Activated T-cell treated with anti-CD3 and anti-CD28 coated beads for 4 hours (primary cell): ENCODE measurements around the gene EXOC4.

ENCODE experiments used
- DNase-seq: peaks from one replicate; pipeline ENCODE4 v3.0.0-alpha.2; 2020

EXOC4 gene

GRCh38 chr7:133911724-133912123 is 658.8 kb downstream of the EXOC4 start:
- DNase-seq = no peak

DNA sequence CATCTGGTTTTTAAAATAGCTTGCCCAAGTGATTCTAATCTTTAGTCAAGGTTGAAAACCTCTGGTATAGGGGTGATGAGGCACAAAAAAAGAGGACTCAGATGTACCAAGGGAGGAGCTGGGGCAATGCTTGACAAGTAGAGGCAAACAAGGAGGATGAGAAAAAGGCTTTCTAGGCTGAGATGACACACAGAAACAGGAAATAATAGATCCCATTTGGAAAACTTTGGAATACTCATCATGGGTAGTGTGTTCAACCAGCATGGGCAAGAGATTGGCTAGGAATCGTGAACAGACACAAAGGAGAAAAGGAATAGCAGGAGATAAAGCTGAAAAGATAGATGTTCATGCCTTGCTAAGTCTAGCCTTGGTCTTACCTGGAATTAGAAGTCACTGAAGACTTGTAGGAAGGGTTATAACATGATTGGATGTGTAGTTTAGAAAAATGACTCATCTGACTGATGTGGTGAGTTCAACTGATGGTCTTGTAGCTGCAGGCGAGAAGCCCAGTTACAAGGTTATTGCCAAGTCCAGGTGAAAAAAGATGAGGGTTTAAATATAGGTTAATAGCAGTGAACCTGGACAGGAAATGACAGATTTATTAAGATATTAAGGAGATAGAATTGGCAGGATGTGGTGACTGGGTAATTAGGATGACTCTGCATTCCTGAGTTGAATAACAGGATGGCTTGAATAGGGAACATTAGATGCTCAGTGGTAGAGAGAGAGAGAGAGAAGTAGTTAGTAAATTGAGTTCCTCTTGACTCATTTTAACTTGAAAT is 660.2 kb downstream of the EXOC4 start:
- no peak for DNase-seq

- no peak for DNase-seq
Measured at GRCh38 chr7:133916621-133917020, 663.7 kb downstream of the EXOC4 start.

GRCh38 chr7:133919810-133920209 is 666.9 kb downstream of the EXOC4 start:
- DNase-seq = no peak

DNA sequence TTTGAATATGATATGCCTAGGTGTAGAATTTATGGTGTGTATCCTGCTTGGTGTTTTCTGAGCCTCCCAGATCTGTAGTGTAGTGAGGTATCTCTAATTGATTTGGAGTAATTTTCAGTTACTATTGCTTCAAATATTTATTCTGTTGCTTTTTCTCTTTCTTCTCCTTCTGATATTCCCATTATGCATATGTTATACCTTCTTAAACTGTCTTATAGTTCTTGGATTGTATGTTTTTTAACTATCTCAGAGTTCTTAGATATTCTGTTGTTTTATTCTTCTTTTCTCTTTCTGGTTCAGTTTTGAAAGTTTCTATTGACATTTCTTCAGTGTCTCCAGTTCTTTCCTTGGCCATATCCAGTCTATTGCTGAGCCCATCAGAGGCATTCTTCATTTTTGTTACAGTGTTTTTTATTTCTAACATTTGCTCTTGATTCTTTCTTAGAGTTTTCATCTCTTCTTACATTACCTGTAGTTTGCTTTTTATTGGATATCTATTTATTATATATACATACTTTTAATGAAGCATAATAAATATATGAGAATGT is 668.8 kb downstream of the EXOC4 start:
- DNase-seq = no peak

DNA sequence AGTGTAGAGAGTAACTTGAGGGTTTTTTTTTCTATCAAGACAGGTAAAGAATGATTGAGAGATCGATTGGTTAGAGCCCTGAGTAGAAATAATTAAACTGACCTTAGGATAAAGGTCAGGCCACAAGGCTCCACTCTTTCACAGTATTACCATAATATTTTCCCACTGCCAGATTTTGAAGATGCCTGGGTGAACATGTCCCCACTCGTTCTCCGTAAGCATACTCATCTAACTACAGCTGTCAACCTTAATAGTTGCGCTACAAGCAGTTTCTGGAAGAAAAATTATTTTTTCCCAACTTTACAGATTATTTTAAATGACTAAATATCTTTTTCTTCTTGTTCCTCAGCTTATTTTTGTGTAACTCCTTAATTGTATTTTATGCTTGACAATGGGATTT is 671.1 kb downstream of the EXOC4 start:
- DNase-seq = no peak

DNA sequence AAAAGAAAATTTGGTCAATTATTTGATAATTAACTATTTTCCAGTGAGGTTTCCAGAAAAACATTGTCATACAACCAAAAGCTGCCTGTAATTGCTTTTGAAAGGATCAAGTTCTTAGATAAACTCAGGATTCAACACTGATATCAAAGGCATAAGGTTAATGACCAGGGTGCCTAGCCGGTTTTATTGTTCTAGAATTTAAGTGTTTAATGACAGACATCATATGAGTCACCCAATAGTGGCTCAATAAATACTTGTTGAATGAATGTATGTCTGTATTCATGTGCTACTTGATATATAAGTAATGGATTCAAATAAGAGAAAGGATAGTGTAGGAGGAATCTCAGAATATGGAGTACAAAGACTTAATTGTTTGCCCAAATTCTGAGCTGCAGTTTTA is 678.2 kb downstream of the EXOC4 start:
- DNase-seq = no peak

GRCh38 chr7:133932591-133932990 is 679.7 kb downstream of the EXOC4 start:
- DNase-seq = no peak

GRCh38 chr7:133934262-133934976 is 681.5 kb downstream of the EXOC4 start:
- DNase-seq = no peak

- no peak for DNase-seq
Measured at GRCh38 chr7:133934977-133935330, 682.1 kb downstream of the EXOC4 start.

DNA sequence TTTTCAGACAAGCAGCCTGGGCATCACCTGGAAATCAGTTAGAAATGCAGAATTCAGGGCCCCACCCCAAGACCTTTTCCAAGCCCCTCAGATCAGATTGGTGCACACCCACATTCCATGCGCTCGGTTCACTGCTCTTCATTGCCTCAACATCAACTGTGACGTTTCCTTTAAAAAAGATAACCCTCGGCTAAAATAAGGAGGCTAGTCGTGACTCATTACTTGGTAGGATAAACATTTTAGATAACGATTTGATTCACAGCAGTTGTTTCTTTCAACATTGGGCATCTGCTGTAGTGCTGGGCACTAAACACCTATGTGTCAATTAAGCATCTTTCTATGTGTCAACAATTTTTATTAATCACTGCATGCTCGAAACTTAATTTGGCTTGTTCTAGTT is 683.2 kb downstream of the EXOC4 start:
- DNase-seq = no peak

GRCh38 chr7:133937786-133938185 is 684.9 kb downstream of the EXOC4 start:
- DNase-seq = no peak

DNA sequence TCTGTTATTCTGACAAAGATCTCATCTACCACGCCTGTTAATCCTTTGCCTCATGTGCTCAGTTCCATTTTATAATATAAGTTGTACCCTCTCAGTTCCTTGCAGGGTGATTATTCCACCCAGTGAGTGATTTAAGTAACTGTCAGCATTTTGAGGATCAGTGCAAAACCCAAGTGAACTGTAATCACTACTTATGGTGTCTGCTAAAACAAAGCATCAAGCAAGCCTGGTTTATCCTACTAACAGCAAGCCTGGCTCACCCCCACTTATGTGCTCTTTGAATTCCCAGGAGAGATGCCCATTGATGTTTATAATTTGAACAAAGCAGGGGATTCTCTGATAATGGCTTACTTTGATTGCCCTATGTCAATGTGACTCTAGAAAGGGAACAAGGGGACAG is 687.5 kb downstream of the EXOC4 start:
- DNase-seq = no peak

DNA sequence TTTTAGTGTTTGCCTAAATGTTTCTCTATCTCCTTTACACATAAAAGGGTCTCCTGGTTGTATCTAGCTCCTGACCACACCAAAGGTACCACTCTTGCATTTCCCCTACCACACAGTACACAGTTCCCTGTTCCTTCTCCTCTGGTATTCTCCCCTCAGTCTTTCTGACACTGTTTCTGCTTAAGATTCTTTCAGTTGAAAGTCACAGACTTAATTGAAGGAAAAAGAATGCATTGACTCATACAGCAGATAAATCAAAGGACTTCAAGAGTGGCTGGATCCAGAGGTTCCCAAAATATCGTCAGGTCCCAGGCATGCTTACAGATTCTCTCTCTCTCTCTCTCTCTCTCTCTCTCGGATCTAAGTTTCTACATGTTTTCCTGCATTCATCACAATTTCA is 688.6 kb downstream of the EXOC4 start:
- no peak for DNase-seq

- DNase-seq = no peak
Measured at GRCh38 chr7:133945497-133945896, 692.6 kb downstream of the EXOC4 start.

GRCh38 chr7:133947458-133948254 is 694.8 kb downstream of the EXOC4 start:
- no peak for DNase-seq

- no peak for DNase-seq
Measured at GRCh38 chr7:133948588-133948987, 695.7 kb downstream of the EXOC4 start.

DNA sequence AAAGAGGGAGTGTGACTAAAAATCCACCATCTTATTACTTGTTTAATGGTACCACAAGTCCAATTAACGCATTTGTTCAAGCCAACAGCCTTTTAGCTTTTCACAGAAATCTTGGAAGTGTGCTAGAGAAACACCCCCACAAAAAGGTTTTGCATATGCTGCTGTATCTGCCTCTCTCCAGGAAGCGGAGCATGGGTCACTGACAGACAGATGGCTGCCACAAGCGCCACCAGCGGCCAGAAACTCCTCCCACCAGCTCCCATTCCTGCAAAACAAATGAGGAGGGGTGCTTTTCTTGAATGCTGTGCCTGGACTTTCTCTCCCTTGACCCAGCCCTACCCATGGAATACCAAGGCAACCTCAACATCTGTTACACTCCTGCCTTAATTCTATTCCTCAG is 698.0 kb downstream of the EXOC4 start:
- no peak for DNase-seq

- no peak for DNase-seq
Measured at GRCh38 chr7:133955208-133955607, 702.3 kb downstream of the EXOC4 start.

DNA sequence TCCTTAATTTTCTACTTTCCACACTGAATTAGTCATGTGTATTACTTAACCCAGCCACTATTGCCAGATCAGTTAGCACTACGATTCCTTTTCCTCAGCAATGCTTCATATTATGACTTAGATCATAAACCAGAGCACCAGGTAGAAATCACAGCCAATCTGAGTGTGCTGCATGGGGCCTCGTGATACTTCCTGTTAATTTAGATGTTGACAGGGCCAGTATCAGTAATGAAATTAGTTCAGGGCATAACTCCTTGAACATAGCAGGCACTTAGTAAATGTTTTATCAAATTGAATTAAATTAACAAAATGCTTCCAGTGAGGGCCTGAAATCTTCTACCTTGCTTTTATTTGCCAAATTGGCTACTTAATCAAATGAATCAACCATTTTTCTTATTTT is 705.0 kb downstream of the EXOC4 start:
- DNase-seq = no peak

- DNase-seq = no peak
Measured at GRCh38 chr7:133958822-133959221, 705.9 kb downstream of the EXOC4 start.

GRCh38 chr7:133959505-133959904 is 706.6 kb downstream of the EXOC4 start:
- no peak for DNase-seq

DNA sequence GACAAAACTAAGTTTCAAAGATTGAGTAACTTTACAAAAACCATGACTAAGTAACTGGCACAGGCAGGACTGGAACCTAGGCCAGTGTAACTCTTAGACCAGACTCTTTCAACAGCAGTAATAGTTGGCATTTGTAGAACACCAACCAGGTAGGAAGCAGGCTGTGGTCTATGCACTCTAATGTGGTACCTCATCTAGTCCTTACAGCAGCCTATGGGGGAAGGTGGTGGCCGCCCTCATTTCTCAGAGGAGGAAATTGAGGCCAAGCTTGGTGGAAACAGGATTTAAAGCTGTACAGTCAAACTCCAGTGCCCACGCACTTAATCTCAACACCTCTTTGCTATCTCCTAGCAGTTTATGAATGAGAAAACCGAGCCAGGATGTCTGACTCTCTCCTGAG is 708.8 kb downstream of the EXOC4 start:
- no peak for DNase-seq

DNA sequence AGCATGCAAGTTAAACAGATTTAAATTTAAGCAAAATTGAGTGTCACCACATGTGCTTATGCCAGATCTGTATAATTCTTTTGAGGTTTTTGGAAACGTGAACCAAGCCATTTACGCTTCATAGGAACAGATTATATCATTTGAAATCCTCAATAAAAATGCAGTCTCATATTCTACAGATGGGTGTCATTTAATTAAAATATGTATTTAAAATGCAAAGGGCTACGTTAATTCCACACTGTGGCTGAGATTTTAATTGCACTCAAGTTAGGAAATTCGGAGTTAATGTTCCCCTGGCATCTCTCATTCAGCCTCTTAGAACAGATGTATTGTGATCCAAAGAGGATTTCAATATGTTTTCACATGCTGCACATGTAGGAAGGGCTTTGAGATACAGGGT is 709.8 kb downstream of the EXOC4 start:
- DNase-seq = no peak
